ENCODE data around the gene ACTN1.
"Not testable (repeated sequence)": the region's sequence is repeated elsewhere in the genome, so short reads cannot be mapped to it uniquely, and the experiment has no call there.

The ACTN1 gene

DNA sequence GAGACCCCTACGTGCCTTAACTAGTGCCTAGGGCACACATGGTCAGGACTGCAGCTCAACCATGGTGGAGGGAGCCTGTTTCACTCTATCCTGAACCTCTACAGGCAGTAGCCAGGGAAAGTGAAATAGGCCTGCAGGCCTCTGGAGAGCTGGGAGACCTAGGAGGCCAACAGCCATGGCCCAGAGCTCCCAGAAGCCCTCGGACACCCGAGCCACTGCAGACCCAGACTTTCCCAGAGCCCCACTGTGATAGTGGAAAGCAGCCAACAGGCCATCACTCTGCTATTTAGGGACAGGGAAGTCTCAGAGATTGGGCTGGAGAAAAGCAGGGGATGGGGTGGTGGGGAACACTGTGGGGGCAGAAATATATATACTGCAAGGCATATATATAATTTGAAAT is 129.7 kb downstream of the ACTN1 start:
- Histone ChIP-seq H3K9me3 (ENCODE audit: control insufficient read depth, low read length) (no peaks in the 10 kb centered on the region), H3K4me3 (ENCODE audit: insufficient read depth in 1 of 2, low read depth in 1 of 2, low read length in 2 of 2) (no peak overlapping the region), H3K4ac (ENCODE audit: low read depth in 1 of 2, low read length in 2 of 2) (no peak overlapping the region), H3K18ac (ENCODE audit: low read depth in 1 of 2, low read length in 2 of 2) (no peak overlapping the region), H4K91ac (ENCODE audit: low read length) (no peak overlapping the region), H3K36me3 (ENCODE audit: control insufficient read depth in 1 of 2, insufficient read depth in 2 of 2, low read depth in 1 of 2, low read length in 2 of 2) (peaks cover 0 to 7% of the 10 kb centered on the region in 2 experiments), H2BK12ac (ENCODE audit: low read length in 2 of 2) (no peak overlapping the region), H2BK5ac (ENCODE audit: low read depth, low read length, poor library complexity, severe bottlenecking) (no peak overlapping the region), H3K23ac (ENCODE audit: low read length in 2 of 2) (no peak overlapping the region), H3K79me1 (replicated peaks; ENCODE audit: low read length, poor library complexity, severe bottlenecking) (no peaks in the 10 kb centered on the region), H3K4me2 (ENCODE audit: low read length, poor library complexity, severe bottlenecking) (no peak overlapping the region), H3K9ac (ENCODE audit: low read length) (no peak overlapping the region), H3K27me3 (ENCODE audit: control insufficient read depth in 1 of 2, insufficient read depth in 1 of 2, low read length in 2 of 2) (no peaks in the 10 kb centered on the region), H2AK5ac (ENCODE audit: low read length, severe bottlenecking) (no peak overlapping the region), H2AFZ (ENCODE audit: low read depth, low read length) (no peak overlapping the region), H2BK15ac (ENCODE audit: low read depth, poor library complexity, severe bottlenecking) (no peak overlapping the region), H3K4me1 (ENCODE audit: control insufficient read depth, insufficient read depth, low read depth, low read length) (peaks cover 6% of the 10 kb centered on the region), H3K14ac (ENCODE audit: low read length in 2 of 2) (no peak overlapping the region), H4K8ac (ENCODE audit: low read length) (peak overlapping the region; percentile 82), H2BK120ac (ENCODE audit: low read depth, low read length) (no peak overlapping the region), H3K27ac (ENCODE audit: low read length, poor library complexity, severe bottlenecking) (no peak overlapping the region)
- 97% methylated on average over 3 of the region's 3 CpGs for WGBS
- DNase-seq = no peak

DNA sequence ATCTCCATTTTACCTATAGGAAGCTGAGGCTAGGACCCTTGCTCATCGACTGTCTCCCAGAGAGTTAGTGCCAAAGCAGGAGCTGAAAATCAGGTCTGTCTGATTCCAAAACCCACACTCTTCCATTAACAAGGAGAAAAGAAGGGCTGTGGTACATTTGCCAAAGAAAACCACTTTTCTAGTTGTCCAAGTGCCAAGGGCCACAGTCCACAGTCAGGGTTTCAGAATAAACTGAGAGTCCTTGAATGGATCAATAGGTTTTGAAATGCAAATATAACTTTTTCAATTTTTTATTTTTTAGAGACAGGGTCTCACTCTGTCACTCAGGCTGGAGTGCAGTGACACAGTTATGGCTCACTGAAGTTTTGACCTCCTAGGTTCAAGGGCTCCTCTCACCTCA is 130.8 kb downstream of the ACTN1 start:
- H3K4me1 ChIP-seq (ENCODE audit: control insufficient read depth, insufficient read depth, low read depth, low read length) = peaks cover 9% of the 10 kb centered on the region
- H3K9me3 ChIP-seq (ENCODE audit: control insufficient read depth, low read length) = no peaks in the 10 kb centered on the region
- H2BK120ac ChIP-seq (ENCODE audit: low read depth, low read length) = no peak overlapping the region
- H3K23ac ChIP-seq (ENCODE audit: low read length in 2 of 2) = no peak overlapping the region
- H3K27ac ChIP-seq (ENCODE audit: low read length, poor library complexity, severe bottlenecking) = no peak overlapping the region
- DNase-seq = no peak
- no peak overlapping the region for H2BK5ac ChIP-seq (ENCODE audit: low read depth, low read length, poor library complexity, severe bottlenecking)
- no peak overlapping the region for H2AFZ ChIP-seq (ENCODE audit: low read depth, low read length)
- no peak overlapping the region for H2AK5ac ChIP-seq (ENCODE audit: low read length, severe bottlenecking)
- 42% methylated on average over 1 of the region's 1 CpG for WGBS
- no peak overlapping the region for H3K18ac ChIP-seq (ENCODE audit: low read depth in 1 of 2, low read length in 2 of 2)
- H3K27me3 ChIP-seq (ENCODE audit: control insufficient read depth in 1 of 2, insufficient read depth in 1 of 2, low read length in 2 of 2) = no peaks in the 10 kb centered on the region
- no peak overlapping the region for H3K4me3 ChIP-seq (ENCODE audit: insufficient read depth in 1 of 2, low read depth in 1 of 2, low read length in 2 of 2)
- no peak overlapping the region for H4K91ac ChIP-seq (ENCODE audit: low read length)
- H3K4me2 ChIP-seq (ENCODE audit: low read length, poor library complexity, severe bottlenecking) = no peak overlapping the region
- no peak overlapping the region for H3K4ac ChIP-seq (ENCODE audit: low read depth in 1 of 2, low read length in 2 of 2)
- no peak overlapping the region for H3K9ac ChIP-seq (ENCODE audit: low read length)
- H2BK12ac ChIP-seq (ENCODE audit: low read length in 2 of 2) = no peak overlapping the region
- H3K36me3 ChIP-seq (ENCODE audit: control insufficient read depth in 1 of 2, insufficient read depth in 2 of 2, low read depth in 1 of 2, low read length in 2 of 2) = no peaks in the 10 kb centered on the region
- H2BK15ac ChIP-seq (ENCODE audit: low read depth, poor library complexity, severe bottlenecking) = peak overlapping the region; percentile 39
- H3K14ac ChIP-seq (ENCODE audit: low read length in 2 of 2) = no peak overlapping the region
- H4K8ac ChIP-seq (ENCODE audit: low read length) = no peak overlapping the region
- H3K79me1 ChIP-seq (replicated peaks; ENCODE audit: low read length, poor library complexity, severe bottlenecking) = no peaks in the 10 kb centered on the region

GRCh38 chr14:68847640-68848039 is 131.5 kb downstream of the ACTN1 start:
- H2AFZ ChIP-seq (ENCODE audit: low read depth, low read length); H3K14ac ChIP-seq (ENCODE audit: low read length in 2 of 2); H2AK5ac ChIP-seq (ENCODE audit: low read length, severe bottlenecking); H3K4me1 ChIP-seq (ENCODE audit: control insufficient read depth, insufficient read depth, low read depth, low read length); H2BK120ac ChIP-seq (ENCODE audit: low read depth, low read length); H3K27ac ChIP-seq (ENCODE audit: low read length, poor library complexity, severe bottlenecking); H3K4me2 ChIP-seq (ENCODE audit: low read length, poor library complexity, severe bottlenecking); H3K36me3 ChIP-seq (ENCODE audit: control insufficient read depth in 1 of 2, insufficient read depth in 2 of 2, low read depth in 1 of 2, low read length in 2 of 2); H3K4ac ChIP-seq (ENCODE audit: low read depth in 1 of 2, low read length in 2 of 2); DNase-seq; H2BK15ac ChIP-seq (ENCODE audit: low read depth, poor library complexity, severe bottlenecking); H3K18ac ChIP-seq (ENCODE audit: low read depth in 1 of 2, low read length in 2 of 2); H3K27me3 ChIP-seq (ENCODE audit: control insufficient read depth in 1 of 2, insufficient read depth in 1 of 2, low read length in 2 of 2); H3K23ac ChIP-seq (ENCODE audit: low read length in 2 of 2); H4K91ac ChIP-seq (ENCODE audit: low read length); H2BK5ac ChIP-seq (ENCODE audit: low read depth, low read length, poor library complexity, severe bottlenecking); H3K4me3 ChIP-seq (ENCODE audit: insufficient read depth in 1 of 2, low read depth in 1 of 2, low read length in 2 of 2); H4K8ac ChIP-seq (ENCODE audit: low read length); H3K9me3 ChIP-seq (ENCODE audit: control insufficient read depth, low read length); H2BK12ac ChIP-seq (ENCODE audit: low read length in 2 of 2); H3K9ac ChIP-seq (ENCODE audit: low read length); H3K79me1 ChIP-seq (replicated peaks; ENCODE audit: low read length, poor library complexity, severe bottlenecking): not testable (repeated sequence)
- 77% methylated on average over 3 of the region's 4 CpGs for WGBS

GRCh38 chr14:68846466-68846865 is 132.6 kb downstream of the ACTN1 start:
- Histone ChIP-seq H4K91ac (ENCODE audit: low read length) (no peak overlapping the region), H3K4me2 (ENCODE audit: low read length, poor library complexity, severe bottlenecking) (no peak overlapping the region), H2AFZ (ENCODE audit: low read depth, low read length) (no peak overlapping the region), H4K8ac (ENCODE audit: low read length) (no peak overlapping the region), H3K4ac (ENCODE audit: low read depth in 1 of 2, low read length in 2 of 2) (no peak overlapping the region), H3K79me1 (replicated peaks; ENCODE audit: low read length, poor library complexity, severe bottlenecking) (no peaks in the 10 kb centered on the region), H3K4me1 (ENCODE audit: control insufficient read depth, insufficient read depth, low read depth, low read length) (peaks cover 9% of the 10 kb centered on the region), H2BK5ac (ENCODE audit: low read depth, low read length, poor library complexity, severe bottlenecking) (no peak overlapping the region), H3K23ac (ENCODE audit: low read length in 2 of 2) (no peak overlapping the region), H3K27me3 (ENCODE audit: control insufficient read depth in 1 of 2, insufficient read depth in 1 of 2, low read length in 2 of 2) (no peaks in the 10 kb centered on the region), H3K18ac (ENCODE audit: low read depth in 1 of 2, low read length in 2 of 2) (no peak overlapping the region), H3K14ac (ENCODE audit: low read length in 2 of 2) (no peak overlapping the region), H3K4me3 (ENCODE audit: insufficient read depth in 1 of 2, low read depth in 1 of 2, low read length in 2 of 2) (no peak overlapping the region), H2BK120ac (ENCODE audit: low read depth, low read length) (no peak overlapping the region), H3K9me3 (ENCODE audit: control insufficient read depth, low read length) (no peaks in the 10 kb centered on the region), H2BK12ac (ENCODE audit: low read length in 2 of 2) (no peak overlapping the region), H3K27ac (ENCODE audit: low read length, poor library complexity, severe bottlenecking) (no peak overlapping the region), H2AK5ac (ENCODE audit: low read length, severe bottlenecking) (no peak overlapping the region), H2BK15ac (ENCODE audit: low read depth, poor library complexity, severe bottlenecking) (no peak overlapping the region), H3K9ac (ENCODE audit: low read length) (no peak overlapping the region), H3K36me3 (ENCODE audit: control insufficient read depth in 1 of 2, insufficient read depth in 2 of 2, low read depth in 1 of 2, low read length in 2 of 2) (no peaks in the 10 kb centered on the region)
- WGBS = 92% methylated on average over 3 of the region's 3 CpGs
- DNase-seq = peak; percentile 25
